PC-3 (cell line): ENCODE measurements around the gene SCAPER. TPM values are rescaled to one million over a fixed set of nuclear protein-coding genes. Genes with fewer than 3 reads are reported as not detected.

Experiments used
- ATAC-seq: fragments of 200-7000 bp; cut with Tn5 transposase; 2 replicates; pipeline ENCODE4 v1.9.1; 2020; ENCODE audit warnings: mild to moderate bottlenecking, moderate library complexity
- BruUV-seq: library from RNA; stranded (reverse); fragments of 400-500 nt; replicated peaks from 2 replicates; lab custom pipeline; 2021; lab: Mats Ljungman, UMichigan
- CTCF ChIA-PET: fragments of 300-600 bp; sonication (Branson Sonifier 250); formaldehyde crosslinking; loops from one replicate; lab custom pipeline; 2022; ENCODE audit warnings: antibody characterized with exemption; lab: Charles Lee
- POLR2A ChIA-PET: fragments of 300-600 bp; sonication (Branson Sonifier 250); formaldehyde crosslinking; loops from one replicate; lab custom pipeline; 2022; ENCODE audit warnings: antibody characterized with exemption; ENCODE audit not compliant: unreplicated experiment; lab: Charles Lee
- DNase-seq: peaks from one replicate; pipeline ENCODE4 v3.0.0-alpha.2; 2015
- H2AFZ ChIP-seq: fragments of 300-600 bp; sonication (generic); 2 replicates; pipeline ENCODE4 v1.6.0; 2016; ENCODE audit warnings: antibody characterized with exemption, low read length
- H3F3A ChIP-seq: fragments of 300-600 bp; sonication (generic); one replicate; pipeline ENCODE4 v1.6.0; 2017; ENCODE audit warnings: antibody characterized with exemption, low read length, control low read depth, mild to moderate bottlenecking; ENCODE audit not compliant: unreplicated experiment
- H3K27ac ChIP-seq: fragments of 300-600 bp; sonication (generic); 2 replicates; pipeline ENCODE4 v1.5.1; 2016; ENCODE audit warnings: mild to moderate bottlenecking, low read length
- H3K27me3 ChIP-seq: fragments of 300-600 bp; sonication (generic); 2 replicates; pipeline ENCODE4 v1.6.1; 2016; ENCODE audit warnings: low read length, mixed read lengths
- H3K36me3 ChIP-seq: fragments of 300-600 bp; sonication (generic); 2 replicates; pipeline ENCODE4 v1.6.1; 2016; ENCODE audit warnings: low read depth, mixed run types, low read length, mixed read lengths
- H3K4me1 ChIP-seq: fragments of 300-600 bp; sonication (generic); 2 replicates; pipeline ENCODE4 v1.5.1; 2016; ENCODE audit warnings: low read length; ENCODE audit not compliant: insufficient read depth
- H3K4me2 ChIP-seq: fragments of 300-600 bp; sonication (generic); 2 replicates; pipeline ENCODE4 v1.6.0; 2016; ENCODE audit warnings: low read length
- H3K4me3 ChIP-seq: fragments of 300-600 bp; sonication (generic); 2 replicates; pipeline ENCODE4 v1.5.1; 2016; ENCODE audit warnings: mild to moderate bottlenecking, low read length, mixed read lengths
- H3K79me2 ChIP-seq: fragments of 300-600 bp; sonication (generic); 2 replicates; pipeline ENCODE4 v1.6.1; 2017; ENCODE audit warnings: low read length, mixed read lengths
- H3K9ac ChIP-seq: fragments of 300-600 bp; sonication (generic); 2 replicates; pipeline ENCODE4 v1.6.0; 2016; ENCODE audit warnings: mild to moderate bottlenecking, low read length
- H3K9me2 ChIP-seq: fragments of 300-600 bp; sonication (generic); replicated peaks from 2 replicates; pipeline ENCODE4 v1.6.1; 2016; ENCODE audit warnings: mixed run types, low read length, mixed read lengths
- H3K9me3 ChIP-seq: fragments of 300-600 bp; sonication (generic); 2 replicates; pipeline ENCODE4 v1.6.1; 2016; ENCODE audit warnings: low read length, mixed read lengths
- H4K20me1 ChIP-seq: fragments of 300-600 bp; sonication (generic); 2 replicates; pipeline ENCODE4 v1.6.1; 2016; ENCODE audit warnings: low read length, mixed read lengths
- CTCF ChIP-seq: fragments of 300-600 bp; sonication (generic); conservative IDR thresholded peaks from 2 replicates; pipeline ENCODE4 v1.5.1; 2017; ENCODE audit warnings: antibody characterized with exemption, low read depth, mild to moderate bottlenecking, low read length
- EZH2 ChIP-seq: fragments of 300-600 bp; sonication (generic); IDR thresholded peaks from one replicate; pipeline ENCODE4 v1.6.1; 2017; ENCODE audit warnings: antibody characterized with exemption, mild to moderate bottlenecking, low read length; ENCODE audit not compliant: unreplicated experiment
- EZH2phosphoT487 ChIP-seq: fragments of 300-600 bp; sonication (generic); IDR thresholded peaks from 2 replicates; pipeline ENCODE4 v1.6.1; 2018; ENCODE audit warnings: mild to moderate bottlenecking, antibody characterized with exemption, low read length, borderline replicate concordance
- intact Hi-C: fragments of 100-400 bp; cut with micrococcal nuclease; formaldehyde crosslinking; loops from 2 replicates; pipeline ENCODE4 v1.9.0; 2023
- total RNA-seq: library from RNA; depleted of rRNA; stranded (reverse); fragments of >200 nt; gene quantifications from 2 replicates; pipeline ENCODE4 v1.2.3, GENCODE V29; 2014

The SCAPER gene
- total RNA-seq, 1 experiment from 2014 or later, result 6.0 TPM

GRCh38 chr15:76382987-76383728 is 522.0 kb downstream of the SCAPER start:
- peaks cover 39% of the 10 kb centered on the region for H3K4me1 ChIP-seq
- H3K9me3 ChIP-seq, result no peaks in the 10 kb centered on the region
- intact Hi-C loops, result no loop called here
- no TSS peak for BruUV-seq
- H3K79me2 ChIP-seq, result no peaks in the 10 kb centered on the region
- no peak overlapping the region for H2AFZ ChIP-seq
- no peak overlapping the region for H3K27ac ChIP-seq
- no peaks in the 10 kb centered on the region for H3K36me3 ChIP-seq
- H3K9ac ChIP-seq, result no peak overlapping the region
- ChIA-PET CTCF (no interaction called here), POLR2A (no interaction called here)
- ATAC-seq (no peak), DNase-seq (no peak)
- H3K4me2 ChIP-seq, result no peak overlapping the region
- H3F3A ChIP-seq, result peaks cover 13% of the 10 kb centered on the region
- H4K20me1 ChIP-seq, result no peaks in the 10 kb centered on the region
- no peaks in the 10 kb centered on the region for H3K27me3 ChIP-seq
- H3K4me3 ChIP-seq, result no peak overlapping the region
- TF ChIP-seq CTCF (no peak), EZH2 (no peak), EZH2phosphoT487 (no peak)
- H3K9me2 ChIP-seq, result 0 out of 2 replicates have a peak, but pooled peaks cover 7% of the 10 kb centered on the region

GRCh38 chr15:76381366-76381765 is 523.8 kb downstream of the SCAPER start:
- ChIA-PET CTCF (no interaction called here), POLR2A (no interaction called here)
- ATAC-seq (no peak), DNase-seq (no peak)
- Histone ChIP-seq H3K9me3 (no peaks in the 10 kb centered on the region), H3K9me2 (no peaks in the 10 kb centered on the region), H3K79me2 (no peaks in the 10 kb centered on the region), H3K36me3 (no peaks in the 10 kb centered on the region), H2AFZ (no peak overlapping the region), H3F3A (peaks cover under 1% of the 10 kb centered on the region), H4K20me1 (no peaks in the 10 kb centered on the region), H3K4me1 (peaks cover 21% of the 10 kb centered on the region), H3K9ac (no peak overlapping the region), H3K4me3 (no peak overlapping the region), H3K27ac (no peak overlapping the region), H3K4me2 (no peak overlapping the region), H3K27me3 (no peaks in the 10 kb centered on the region)
- no peak for TF ChIP-seq EZH2phosphoT487
- TF ChIP-seq CTCF, result no peak
- TF ChIP-seq EZH2, result no peak
- intact Hi-C loops, result no loop called here
- no TSS peak for BruUV-seq

- H3K36me3 ChIP-seq, result no peaks in the 10 kb centered on the region
- POLR2A ChIA-PET, result interaction anchor here (0.5 kb wide), 1 partner anchor 10 kb away, joined by 13 read pairs; no protein-coding TSS in a partner anchor
- intact Hi-C loops, result no loop called here
- H3K27ac ChIP-seq, result no peak overlapping the region
- H3K4me2 ChIP-seq, result no peak overlapping the region
- H3K79me2 ChIP-seq, result no peaks in the 10 kb centered on the region
- CTCF ChIA-PET, result no interaction called here
- no peak overlapping the region for H2AFZ ChIP-seq
- no peak for ATAC-seq
- H3K9me2 ChIP-seq, result no peaks in the 10 kb centered on the region
- TF ChIP-seq CTCF (no peak), EZH2phosphoT487 (no peak), EZH2 (no peak)
- BruUV-seq, result no TSS peak
- H3K9me3 ChIP-seq, result no peaks in the 10 kb centered on the region
- no peak for DNase-seq
- no peak overlapping the region for H3K9ac ChIP-seq
- H3K4me3 ChIP-seq, result no peak overlapping the region
- peaks cover 11% of the 10 kb centered on the region for H3K4me1 ChIP-seq
- H3K27me3 ChIP-seq, result no peaks in the 10 kb centered on the region
- H4K20me1 ChIP-seq, result no peaks in the 10 kb centered on the region
- no peaks in the 10 kb centered on the region for H3F3A ChIP-seq
Measured at GRCh38 chr15:76380249-76380648, 524.9 kb downstream of the SCAPER start.
